ENCODE measurements around the gene RND2. TPM values are rescaled to one million over a fixed set of nuclear protein-coding genes. Genes with fewer than 3 reads are reported as not detected.
A peak's percentile ranks its signal among the peaks of the same experiment; 100 is the strongest.

The RND2 gene
- total and polyA plus RNA-seq, 9 of the 15 experiments (the other 6 are each of a cell fraction or from before 2014, with no cell fraction given): 0.15 to 1.9 (median 0.98) TPM

DNA sequence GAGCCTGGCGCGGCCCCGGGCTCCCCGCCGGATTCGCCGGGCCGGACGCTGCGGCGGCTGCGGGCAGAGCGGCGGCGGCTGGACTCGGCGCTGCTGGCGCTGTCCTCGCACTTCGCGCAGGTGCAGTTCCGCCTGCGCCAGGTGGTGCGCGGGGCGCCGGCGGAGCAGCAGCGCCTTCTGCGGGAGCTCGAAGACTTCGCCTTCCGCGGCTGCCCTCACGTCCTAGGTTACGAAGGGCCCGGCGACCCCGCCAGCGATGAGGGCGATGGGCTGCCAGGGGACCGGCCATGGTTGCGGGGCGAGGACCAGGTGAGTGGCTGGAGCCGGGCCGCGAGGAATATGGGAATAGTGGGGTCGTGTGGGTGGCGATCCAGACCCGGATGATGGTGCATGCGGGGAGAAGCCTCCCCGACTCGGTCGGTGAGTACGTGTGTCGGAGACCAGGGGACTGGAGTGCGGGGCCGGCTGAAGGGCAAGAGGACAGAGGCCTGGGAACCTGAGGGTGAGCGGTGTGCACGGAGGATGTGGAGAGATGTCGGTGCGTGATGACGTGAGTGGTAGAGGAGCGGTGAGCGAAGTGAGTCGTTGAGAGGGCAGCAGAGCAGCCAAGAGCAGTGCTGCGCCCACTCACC is 44.1 kb upstream of the RND2 start (continued):
- TF ChIP-seq YY1 (IDR thresholded peaks at IDR 0.05; ENCODE audit: borderline replicate concordance in 1 of 3, control insufficient read depth in 1 of 3, extremely low read depth in 1 of 3, insufficient read depth in 3 of 3, insufficient read length in 1 of 3, insufficient replicate concordance in 2 of 3, low read depth in 1 of 3, low read length in 2 of 3) (peak in 1 of 3 experiments; percentile 27), SP2 (IDR thresholded peaks at IDR 0.05; ENCODE audit: extremely low read depth, low read depth, low read length, poor library complexity, severe bottlenecking) (no peak), ZNF324 (CRISPR knock-in tag; IDR thresholded peaks at IDR 0.05) (no peak), ATF1 (CRISPR knock-in tag; IDR thresholded peaks at IDR 0.05) (no peak), ATF1 (tag; IDR thresholded peaks at IDR 0.05) (peak; percentile 75; the same call in 1 of the 2 replicates), PTRF (tag; IDR thresholded peaks at IDR 0.05) (no peak), OTX1 (CRISPR knock-in tag; IDR thresholded peaks at IDR 0.05) (no peak), PURB (CRISPR knock-in tag; IDR thresholded peaks at IDR 0.05; ENCODE audit: low read depth) (no peak), ZNF717 (CRISPR knock-in tag; IDR thresholded peaks at IDR 0.05) (no peak), EP300 (IDR thresholded peaks at IDR 0.05; ENCODE audit: low read length) (no peak), ZFX (CRISPR knock-in tag; IDR thresholded peaks at IDR 0.05) (no peak), COPS2 (conservative IDR thresholded peaks at IDR 0.05) (no peak), ELF4 (CRISPR knock-in tag; IDR thresholded peaks at IDR 0.05) (no peak), ZNF253 (CRISPR knock-in tag; conservative IDR thresholded peaks at IDR 0.05) (no peak), NR2C2 (CRISPR knock-in tag; IDR thresholded peaks at IDR 0.05) (0 out of 2 replicates have a peak, but pooled peaks have one; percentile 12), NR2C2 (tag; IDR thresholded peaks at IDR 0.05) (no peak; the same call in 1 of the 2 replicates)
- TF ChIP-seq, protein P1, sequence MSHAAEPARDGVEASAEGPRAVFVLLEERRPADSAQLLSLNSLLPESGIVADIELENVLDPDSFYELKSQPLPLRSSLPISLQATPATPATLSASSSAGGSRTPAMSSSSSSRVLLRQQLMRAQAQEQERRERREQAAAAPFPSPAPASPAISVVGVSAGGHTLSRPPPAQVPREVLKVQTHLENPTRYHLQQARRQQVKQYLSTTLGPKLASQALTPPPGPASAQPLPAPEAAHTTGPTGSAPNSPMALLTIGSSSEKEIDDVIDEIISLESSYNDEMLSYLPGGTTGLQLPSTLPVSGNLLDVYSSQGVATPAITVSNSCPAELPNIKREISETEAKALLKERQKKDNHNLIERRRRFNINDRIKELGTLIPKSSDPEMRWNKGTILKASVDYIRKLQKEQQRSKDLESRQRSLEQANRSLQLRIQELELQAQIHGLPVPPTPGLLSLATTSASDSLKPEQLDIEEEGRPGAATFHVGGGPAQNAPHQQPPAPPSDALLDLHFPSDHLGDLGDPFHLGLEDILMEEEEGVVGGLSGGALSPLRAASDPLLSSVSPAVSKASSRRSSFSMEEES (CRISPR knock-in tag; IDR thresholded peaks at IDR 0.05): no peak
- TF ChIP-seq, protein P2, sequence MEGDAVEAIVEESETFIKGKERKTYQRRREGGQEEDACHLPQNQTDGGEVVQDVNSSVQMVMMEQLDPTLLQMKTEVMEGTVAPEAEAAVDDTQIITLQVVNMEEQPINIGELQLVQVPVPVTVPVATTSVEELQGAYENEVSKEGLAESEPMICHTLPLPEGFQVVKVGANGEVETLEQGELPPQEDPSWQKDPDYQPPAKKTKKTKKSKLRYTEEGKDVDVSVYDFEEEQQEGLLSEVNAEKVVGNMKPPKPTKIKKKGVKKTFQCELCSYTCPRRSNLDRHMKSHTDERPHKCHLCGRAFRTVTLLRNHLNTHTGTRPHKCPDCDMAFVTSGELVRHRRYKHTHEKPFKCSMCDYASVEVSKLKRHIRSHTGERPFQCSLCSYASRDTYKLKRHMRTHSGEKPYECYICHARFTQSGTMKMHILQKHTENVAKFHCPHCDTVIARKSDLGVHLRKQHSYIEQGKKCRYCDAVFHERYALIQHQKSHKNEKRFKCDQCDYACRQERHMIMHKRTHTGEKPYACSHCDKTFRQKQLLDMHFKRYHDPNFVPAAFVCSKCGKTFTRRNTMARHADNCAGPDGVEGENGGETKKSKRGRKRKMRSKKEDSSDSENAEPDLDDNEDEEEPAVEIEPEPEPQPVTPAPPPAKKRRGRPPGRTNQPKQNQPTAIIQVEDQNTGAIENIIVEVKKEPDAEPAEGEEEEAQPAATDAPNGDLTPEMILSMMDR (IDR thresholded peaks at IDR 0.05 in 2 of 3, conservative IDR thresholded peaks at IDR 0.05 in 1 of 3; ENCODE audit: insufficient read depth in 2 of 3, low read depth in 1 of 3, low read length in 3 of 3): peak; percentile 27 to 78 (median 51); a peak in 4 of 6 replicates
- TF ChIP-seq, protein P3, sequence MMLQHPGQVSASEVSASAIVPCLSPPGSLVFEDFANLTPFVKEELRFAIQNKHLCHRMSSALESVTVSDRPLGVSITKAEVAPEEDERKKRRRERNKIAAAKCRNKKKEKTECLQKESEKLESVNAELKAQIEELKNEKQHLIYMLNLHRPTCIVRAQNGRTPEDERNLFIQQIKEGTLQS (IDR thresholded peaks at IDR 0.05): no peak
- TF ChIP-seq, protein P3 (CRISPR knock-in tag; conservative IDR thresholded peaks at IDR 0.05): no peak
- TF ChIP-seq, protein P4, sequence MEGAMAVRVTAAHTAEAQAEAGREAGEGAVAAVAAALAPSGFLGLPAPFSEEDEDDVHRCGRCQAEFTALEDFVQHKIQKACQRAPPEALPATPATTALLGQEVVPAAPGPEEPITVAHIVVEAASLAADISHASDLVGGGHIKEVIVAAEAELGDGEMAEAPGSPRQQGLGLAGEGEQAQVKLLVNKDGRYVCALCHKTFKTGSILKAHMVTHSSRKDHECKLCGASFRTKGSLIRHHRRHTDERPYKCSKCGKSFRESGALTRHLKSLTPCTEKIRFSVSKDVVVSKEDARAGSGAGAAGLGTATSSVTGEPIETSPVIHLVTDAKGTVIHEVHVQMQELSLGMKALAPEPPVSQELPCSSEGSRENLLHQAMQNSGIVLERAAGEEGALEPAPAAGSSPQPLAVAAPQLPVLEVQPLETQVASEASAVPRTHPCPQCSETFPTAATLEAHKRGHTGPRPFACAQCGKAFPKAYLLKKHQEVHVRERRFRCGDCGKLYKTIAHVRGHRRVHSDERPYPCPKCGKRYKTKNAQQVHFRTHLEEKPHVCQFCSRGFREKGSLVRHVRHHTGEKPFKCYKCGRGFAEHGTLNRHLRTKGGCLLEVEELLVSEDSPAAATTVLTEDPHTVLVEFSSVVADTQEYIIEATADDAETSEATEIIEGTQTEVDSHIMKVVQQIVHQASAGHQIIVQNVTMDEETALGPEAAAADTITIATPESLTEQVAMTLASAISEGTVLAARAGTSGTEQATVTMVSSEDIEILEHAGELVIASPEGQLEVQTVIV (CRISPR knock-in tag; IDR thresholded peaks at IDR 0.05; ENCODE audit: borderline replicate concordance): no peak

Measured in K562 (cell line).